SK-N-SH treated with all-trans-retinoic acid at 6 μM for 48 hours (cell line): ENCODE results near the gene CERT1.
"Not testable (repeated sequence)": the region's sequence is repeated elsewhere in the genome, so short reads cannot be mapped to it uniquely, and the experiment has no call there.

Experiments
- ATAC-seq: fragments of 200-7000 bp; cut with Tn5 transposase; 3 replicates; pipeline ENCODE4 v1.9.1; 2020; ENCODE audit warnings: mild to moderate bottlenecking, moderate library complexity
- ARNTL ChIP-seq: fragments of 450-650 bp; formaldehyde crosslinking; IDR thresholded peaks from 2 replicates; pipeline ENCODE4 v1.5.0; 2020; ENCODE audit warnings: low read depth, mild to moderate bottlenecking, moderate library complexity, borderline replicate concordance
- BACH2 ChIP-seq: fragments of 250-450 bp; sonication (Bioruptor Pico); IDR thresholded peaks from 2 replicates; pipeline ENCODE4 v1.9.0; 2021; ENCODE audit warnings: mild to moderate bottlenecking, borderline replicate concordance
- CREB5 ChIP-seq: fragments of 250-450 bp; sonication (Bioruptor Pico); IDR thresholded peaks from 2 replicates; pipeline ENCODE4 v1.5.1; 2020; ENCODE audit warnings: low read depth, mild to moderate bottlenecking, moderate library complexity
- ESRRG ChIP-seq: fragments of 250-450 bp; sonication (Bioruptor Pico); IDR thresholded peaks from 2 replicates; pipeline ENCODE4 v1.6.1; 2021; ENCODE audit warnings: mild to moderate bottlenecking
- ISL1 ChIP-seq: fragments of 250-450 bp; sonication (Bioruptor Pico); IDR thresholded peaks from 2 replicates; pipeline ENCODE4 v2.1.2; 2022; ENCODE audit warnings: mild to moderate bottlenecking, moderate library complexity
- OSR1 ChIP-seq: fragments of 250-450 bp; sonication (Bioruptor Pico); IDR thresholded peaks from 2 replicates; pipeline ENCODE4 v1.8.0; 2022; ENCODE audit warnings: moderate library complexity, mild to moderate bottlenecking, inconsistent platforms
- POU6F1 ChIP-seq: fragments of 250-450 bp; sonication (Bioruptor Pico); IDR thresholded peaks from 2 replicates; pipeline ENCODE4 v1.8.0; 2021; ENCODE audit warnings: low read depth, mild to moderate bottlenecking, moderate library complexity, borderline replicate concordance
- PPARA ChIP-seq: fragments of 250-450 bp; sonication (Bioruptor Pico); IDR thresholded peaks from 2 replicates; pipeline ENCODE4 v1.5.0; 2020; ENCODE audit warnings: mild to moderate bottlenecking, borderline replicate concordance
- RARB ChIP-seq: fragments of 250-450 bp; sonication (Bioruptor Pico); IDR thresholded peaks from 2 replicates; pipeline ENCODE4 v1.8.0; 2021; ENCODE audit warnings: mild to moderate bottlenecking, moderate library complexity
- SNAI2 ChIP-seq: fragments of 250-450 bp; sonication (Bioruptor Pico); IDR thresholded peaks from 2 replicates; pipeline ENCODE4 v1.5.0; 2020; ENCODE audit warnings: mild to moderate bottlenecking, moderate library complexity
- TOX ChIP-seq: fragments of 250-450 bp; sonication (Bioruptor Pico); IDR thresholded peaks from 2 replicates; pipeline ENCODE4 v1.8.0; 2021; ENCODE audit warnings: mild to moderate bottlenecking, moderate library complexity, borderline replicate concordance
- TSHZ2 ChIP-seq: fragments of 250-450 bp; sonication (Bioruptor Pico); IDR thresholded peaks from 2 replicates; pipeline ENCODE4 v1.5.0; 2020; ENCODE audit warnings: mild to moderate bottlenecking, moderate library complexity
- ZFP3 ChIP-seq: fragments of 250-450 bp; sonication (Bioruptor Pico); IDR thresholded peaks from 2 replicates; pipeline ENCODE4 v1.5.0; 2020; ENCODE audit warnings: mild to moderate bottlenecking, moderate library complexity
- ZNF565 ChIP-seq: fragments of 450-650 bp; formaldehyde crosslinking; conservative IDR thresholded peaks from 2 replicates; pipeline ENCODE4 v1.5.0; 2020; ENCODE audit warnings: low read depth, mild to moderate bottlenecking, moderate library complexity
- ZNF70 ChIP-seq: fragments of 450-650 bp; formaldehyde crosslinking; IDR thresholded peaks from 2 replicates; pipeline ENCODE4 v1.5.0; 2020; ENCODE audit warnings: mild to moderate bottlenecking, moderate library complexity
- ZNF8 ChIP-seq: fragments of 450-650 bp; formaldehyde crosslinking; IDR thresholded peaks from 2 replicates; pipeline ENCODE4 v1.5.0; 2020; ENCODE audit warnings: mild to moderate bottlenecking, moderate library complexity

Gene CERT1

GRCh38 chr5:75337366-75338021 is 173.9 kb downstream of the CERT1 start:
- TF ChIP-seq BACH2 (CRISPR knock-in tag) (no peak), ESRRG (CRISPR knock-in tag) (no peak), PPARA (CRISPR knock-in tag) (no peak), ISL1 (no peak), TOX (CRISPR knock-in tag) (no peak)
- TF ChIP-seq, all 23 proteins: peak for 0
- peak; percentile 10 for ATAC-seq

GRCh38 chr5:75336615-75337336 is 174.7 kb downstream of the CERT1 start, which contains the start of gene HMGCR:
TSS of gene HMGCR (plus strand) at chr5:75337220. CDS start at chr5:75342606, 5,386 bp downstream.
- peak; percentile 97 for ATAC-seq
- TF ChIP-seq OSR1 (CRISPR knock-in tag) (no peak), ISL1 (no peak), RARB (CRISPR knock-in tag) (no peak), ZNF8 (CRISPR knock-in tag) (no peak), ZNF565 (no peak), POU6F1 (CRISPR knock-in tag) (no peak), TSHZ2 (CRISPR knock-in tag) (peak; percentile 35; the same call in 1 of the 2 replicates), CREB5 (CRISPR knock-in tag) (no peak), SNAI2 (CRISPR knock-in tag) (no peak), ARNTL (CRISPR knock-in tag) (peak; percentile 28; the same call in 1 of the 2 replicates), TOX (CRISPR knock-in tag) (no peak)

- peak; percentile 81 for ATAC-seq
- TF ChIP-seq SNAI2 (CRISPR knock-in tag) (no peak), ZNF70 (peak; percentile 81)
Observed at GRCh38 chr5:75335952-75336614, 175.3 kb downstream of the CERT1 start.

- no peak for TF ChIP-seq ZNF70
- no peak for TF ChIP-seq TSHZ2 (CRISPR knock-in tag)
- TF ChIP-seq OSR1 (CRISPR knock-in tag), result no peak
- TF ChIP-seq ZFP3 (CRISPR knock-in tag), result no peak
- ATAC-seq, result no peak
Observed at GRCh38 chr5:75335486-75335885, 175.9 kb downstream of the CERT1 start.

- not testable (repeated sequence) for ATAC-seq
Observed at GRCh38 chr5:75334413-75334812, 177.0 kb downstream of the CERT1 start.

GRCh38 chr5:75333759-75334158 is 177.7 kb downstream of the CERT1 start:
- ATAC-seq, result not testable (repeated sequence)
